ENCODE results near the gene ZNF469.

Gene ZNF469

DNA sequence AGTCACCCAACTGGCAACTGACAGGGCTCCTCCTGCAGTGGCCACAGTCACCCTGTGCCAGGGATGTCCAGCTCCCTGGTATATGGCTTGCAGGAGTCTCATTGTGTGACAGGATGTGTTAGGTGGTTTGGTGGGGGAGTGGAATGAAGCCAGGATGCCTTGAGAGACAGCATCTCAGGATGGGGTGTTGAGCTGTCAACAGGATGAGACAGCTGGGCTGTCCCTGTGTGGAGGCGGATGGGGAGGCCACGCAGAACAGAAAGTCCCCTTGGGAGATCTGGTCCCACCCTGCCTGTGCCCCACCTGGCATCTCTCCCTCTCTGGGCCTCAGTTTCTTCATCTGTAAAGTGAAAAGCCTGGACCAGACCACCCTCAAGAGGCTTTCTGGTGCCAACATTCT, 9.5 kb upstream of the ZNF469 start:
- Mint-ChIP-seq H3K4me3 (no peak overlapping the region), H3K9me3 (no peaks in the 10 kb centered on the region), H3K27me3 (ENCODE audit: low read depth, poor library complexity) (peaks cover 15% of the 10 kb centered on the region), H3K27ac (no peak overlapping the region), H3K4me1 (no peaks in the 10 kb centered on the region), H3K36me3 (ENCODE audit: low read depth) (no peaks in the 10 kb centered on the region)
- TF ChIP-seq, protein P1, sequence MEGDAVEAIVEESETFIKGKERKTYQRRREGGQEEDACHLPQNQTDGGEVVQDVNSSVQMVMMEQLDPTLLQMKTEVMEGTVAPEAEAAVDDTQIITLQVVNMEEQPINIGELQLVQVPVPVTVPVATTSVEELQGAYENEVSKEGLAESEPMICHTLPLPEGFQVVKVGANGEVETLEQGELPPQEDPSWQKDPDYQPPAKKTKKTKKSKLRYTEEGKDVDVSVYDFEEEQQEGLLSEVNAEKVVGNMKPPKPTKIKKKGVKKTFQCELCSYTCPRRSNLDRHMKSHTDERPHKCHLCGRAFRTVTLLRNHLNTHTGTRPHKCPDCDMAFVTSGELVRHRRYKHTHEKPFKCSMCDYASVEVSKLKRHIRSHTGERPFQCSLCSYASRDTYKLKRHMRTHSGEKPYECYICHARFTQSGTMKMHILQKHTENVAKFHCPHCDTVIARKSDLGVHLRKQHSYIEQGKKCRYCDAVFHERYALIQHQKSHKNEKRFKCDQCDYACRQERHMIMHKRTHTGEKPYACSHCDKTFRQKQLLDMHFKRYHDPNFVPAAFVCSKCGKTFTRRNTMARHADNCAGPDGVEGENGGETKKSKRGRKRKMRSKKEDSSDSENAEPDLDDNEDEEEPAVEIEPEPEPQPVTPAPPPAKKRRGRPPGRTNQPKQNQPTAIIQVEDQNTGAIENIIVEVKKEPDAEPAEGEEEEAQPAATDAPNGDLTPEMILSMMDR (IDR thresholded peaks at IDR 0.05) = no peak
- DNase-seq = no peak

DNA sequence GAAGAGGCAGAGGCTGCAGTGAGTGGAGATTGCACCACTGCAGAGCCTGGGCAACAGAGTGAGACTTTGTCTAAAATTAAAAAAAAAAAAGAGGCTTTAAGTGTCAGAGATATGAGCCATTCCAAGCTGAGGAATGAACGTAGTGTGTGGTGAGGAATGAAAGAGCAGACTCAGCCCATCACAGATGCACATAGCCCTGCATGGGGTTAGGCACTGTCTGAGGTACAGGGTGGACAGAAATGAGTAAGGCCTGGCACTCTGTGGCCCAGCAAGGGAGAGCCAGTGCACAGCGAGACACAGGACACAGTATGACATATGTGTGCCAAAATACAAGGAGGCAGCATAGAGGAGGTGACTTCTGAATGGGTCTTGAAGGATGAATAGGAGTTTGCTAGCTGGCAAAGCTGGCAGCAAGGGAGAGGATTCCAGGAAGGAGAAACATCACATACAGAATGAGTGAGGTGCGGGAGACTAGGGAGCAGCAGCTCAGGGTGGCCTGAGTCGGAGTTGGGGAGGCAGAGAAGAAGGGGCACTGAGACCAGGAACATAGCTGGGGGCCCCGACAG, 8.7 kb upstream of the ZNF469 start:
- H3K27me3 Mint-ChIP-seq (ENCODE audit: low read depth, poor library complexity) = peaks cover 20% of the 10 kb centered on the region
- H3K9me3 Mint-ChIP-seq = no peaks in the 10 kb centered on the region
- TF ChIP-seq, protein P1 (IDR thresholded peaks at IDR 0.05) = no peak
- H3K4me1 Mint-ChIP-seq = no peaks in the 10 kb centered on the region
- no peak for DNase-seq
- no peak overlapping the region for H3K4me3 Mint-ChIP-seq
- H3K36me3 Mint-ChIP-seq (ENCODE audit: low read depth) = no peaks in the 10 kb centered on the region
- H3K27ac Mint-ChIP-seq = no peak overlapping the region

DNA sequence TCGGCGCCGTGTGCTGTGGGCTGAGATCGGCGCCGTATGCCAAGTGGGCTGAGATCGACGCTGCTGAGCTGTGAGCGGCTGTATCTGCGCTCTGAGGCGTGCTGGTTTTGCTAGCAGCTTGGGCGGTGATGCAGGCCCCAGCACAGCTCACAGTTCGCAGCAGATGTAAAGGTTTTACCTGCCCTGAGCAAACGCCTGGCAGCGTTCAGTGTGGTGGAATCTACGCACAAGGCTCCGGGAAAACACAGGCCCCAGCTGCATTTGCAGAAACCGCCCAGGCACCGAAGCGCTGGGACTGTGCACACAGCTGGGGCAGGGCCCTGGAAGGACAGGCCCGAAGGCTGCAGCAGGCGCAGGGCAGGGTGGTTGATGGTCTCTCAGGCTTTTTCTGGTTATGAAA, 8.0 kb upstream of the ZNF469 start:
- Mint-ChIP-seq H3K27ac (no peak overlapping the region), H3K4me1 (no peaks in the 10 kb centered on the region), H3K4me3 (no peak overlapping the region), H3K27me3 (ENCODE audit: low read depth, poor library complexity) (peaks cover 20% of the 10 kb centered on the region), H3K9me3 (no peaks in the 10 kb centered on the region), H3K36me3 (ENCODE audit: low read depth) (no peaks in the 10 kb centered on the region)
- peak; percentile 2 for DNase-seq
- TF ChIP-seq, protein P1 (IDR thresholded peaks at IDR 0.05) = no peak

DNA sequence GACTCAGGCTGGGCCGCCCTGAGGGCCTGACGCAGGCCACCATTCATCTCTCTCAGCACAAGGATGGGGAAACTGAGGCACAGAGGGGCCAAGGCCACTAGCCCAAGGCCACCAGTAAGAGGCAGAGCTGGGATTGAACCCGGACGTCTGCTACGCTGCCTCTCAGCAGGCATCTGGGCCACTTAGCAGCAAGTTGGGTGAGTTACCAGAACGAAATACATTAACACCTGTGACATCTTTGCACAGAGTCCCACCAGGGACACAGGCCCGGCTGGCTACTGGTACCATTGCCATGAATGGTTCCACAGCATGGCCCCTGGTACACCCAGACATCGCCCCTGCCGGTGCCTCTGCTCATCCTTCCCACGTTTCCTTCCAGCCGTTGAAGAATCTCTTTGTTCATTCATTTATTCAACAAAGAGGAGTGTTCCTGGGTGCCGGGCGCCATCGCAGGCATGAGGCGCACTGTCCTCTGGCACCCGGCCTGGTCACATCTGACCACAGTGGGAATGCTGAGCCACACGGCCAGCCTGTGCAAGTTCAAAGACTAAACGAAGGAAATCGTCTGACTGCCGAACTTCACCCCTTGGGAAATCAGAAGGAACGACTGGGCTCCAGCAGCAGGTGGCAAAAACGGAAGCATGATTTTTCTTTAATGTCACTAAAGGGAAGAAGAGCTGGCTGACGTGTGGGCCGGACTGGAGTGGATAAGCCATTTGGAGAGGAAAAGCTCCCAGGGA, 7.4 kb upstream of the ZNF469 start:
- Mint-ChIP-seq H3K4me3 (no peak overlapping the region), H3K36me3 (ENCODE audit: low read depth) (no peaks in the 10 kb centered on the region), H3K27ac (no peak overlapping the region), H3K27me3 (ENCODE audit: low read depth, poor library complexity) (peaks cover 20% of the 10 kb centered on the region), H3K4me1 (no peaks in the 10 kb centered on the region), H3K9me3 (no peaks in the 10 kb centered on the region)
- no peak for DNase-seq
- TF ChIP-seq, protein P1 (IDR thresholded peaks at IDR 0.05) = no peak

DNA sequence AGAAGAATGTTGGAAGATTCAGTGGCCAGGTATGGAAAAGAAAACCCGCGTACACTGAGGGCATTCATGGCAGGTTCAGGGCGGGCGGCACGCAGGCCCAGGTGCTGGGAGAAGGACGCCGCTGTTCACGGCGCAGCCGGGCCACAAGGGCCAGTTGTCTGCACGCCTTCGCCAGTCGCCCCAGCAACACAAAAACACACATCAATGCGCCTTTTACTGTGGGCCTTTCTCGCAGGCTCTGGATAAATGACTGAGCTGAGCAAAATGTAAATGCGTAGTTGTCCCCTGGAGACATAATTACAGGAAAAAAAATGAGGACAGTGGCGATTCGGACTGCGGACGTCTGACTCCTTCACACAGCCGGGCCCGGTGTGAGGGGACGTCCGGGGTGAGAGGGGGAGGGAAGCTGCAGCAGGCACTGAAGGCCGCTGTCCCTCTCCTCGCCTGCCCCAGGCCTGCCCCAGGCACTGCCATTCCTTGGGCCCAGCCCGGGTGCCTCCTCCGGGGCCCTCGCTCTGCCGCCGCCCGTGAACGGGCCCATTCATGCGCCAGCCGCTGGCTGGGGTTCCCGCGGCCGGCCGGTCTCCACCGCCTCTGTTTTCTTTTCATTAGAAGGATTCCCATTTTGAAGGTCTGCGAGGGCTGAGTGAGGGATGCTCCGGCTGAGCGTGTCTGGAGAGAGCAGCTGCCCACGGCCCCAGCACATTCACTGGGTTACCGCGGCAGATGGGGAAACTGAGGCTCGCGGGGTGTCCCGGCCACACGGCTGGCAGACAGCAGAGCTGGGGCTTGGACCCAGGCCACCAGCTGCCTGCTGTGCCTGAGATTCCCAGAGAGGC, 6.5 kb upstream of the ZNF469 start:
- Mint-ChIP-seq H3K4me1 (no peaks in the 10 kb centered on the region), H3K27me3 (ENCODE audit: low read depth, poor library complexity) (peaks cover 20% of the 10 kb centered on the region), H3K36me3 (ENCODE audit: low read depth) (no peaks in the 10 kb centered on the region), H3K9me3 (no peaks in the 10 kb centered on the region), H3K4me3 (no peak overlapping the region), H3K27ac (no peak overlapping the region)
- TF ChIP-seq, protein P1 (IDR thresholded peaks at IDR 0.05) = no peak
- DNase-seq = peak; percentile 1
